Eye (tissue), 1 donor: ENCODE results near the gene IRAK1BP1.
"Not testable (repeated sequence)": the region's sequence is repeated elsewhere in the genome, so short reads cannot be mapped to it uniquely, and the experiment has no call there.

Experiments
- DNase-seq: peaks from one replicate; pipeline ENCODE4 v3.0.0-alpha.2; 2015

Gene IRAK1BP1

GRCh38 chr6:78896227-78896626, 28.9 kb downstream of the IRAK1BP1 start:
- DNase-seq: no peak

DNA sequence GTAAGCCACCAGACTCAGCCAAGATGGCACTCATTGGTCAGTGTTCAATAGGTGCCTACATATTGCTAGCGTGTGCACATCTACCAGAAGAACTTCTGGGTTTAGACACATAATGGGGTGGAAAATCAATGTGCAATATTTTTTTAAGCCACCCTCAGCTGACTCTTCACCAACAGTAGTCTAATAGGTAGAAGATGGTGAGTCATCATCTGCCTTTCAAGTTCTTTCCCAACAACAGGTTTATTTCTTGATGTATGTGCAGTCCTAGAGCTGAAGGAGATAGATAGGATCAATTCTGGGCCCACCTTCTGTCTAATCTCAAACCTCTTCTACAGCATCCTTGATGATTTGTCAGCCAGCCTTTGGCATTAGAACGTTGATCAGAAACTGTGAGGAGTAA, 41.3 kb downstream of the IRAK1BP1 start:
- no peak for DNase-seq

DNA sequence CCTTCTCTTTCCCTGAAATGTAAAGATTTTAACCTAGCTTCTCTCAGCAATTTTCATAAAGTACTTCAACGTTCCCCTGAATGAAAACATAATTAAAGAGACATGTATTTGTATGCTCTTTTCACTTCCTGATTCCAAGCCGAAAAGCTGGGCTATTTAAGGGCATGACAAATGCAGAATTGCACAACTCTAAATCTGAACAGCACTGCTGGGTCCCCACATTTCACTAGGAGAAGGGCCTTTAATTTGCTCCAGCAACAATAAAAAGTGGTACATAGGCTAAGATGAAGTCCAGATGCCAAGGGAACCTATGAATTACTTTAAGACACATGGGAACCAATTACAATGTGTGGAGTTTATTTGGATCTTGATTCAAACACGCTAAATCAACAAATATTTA, 42.0 kb downstream of the IRAK1BP1 start:
- DNase-seq: peak; percentile 31

DNA sequence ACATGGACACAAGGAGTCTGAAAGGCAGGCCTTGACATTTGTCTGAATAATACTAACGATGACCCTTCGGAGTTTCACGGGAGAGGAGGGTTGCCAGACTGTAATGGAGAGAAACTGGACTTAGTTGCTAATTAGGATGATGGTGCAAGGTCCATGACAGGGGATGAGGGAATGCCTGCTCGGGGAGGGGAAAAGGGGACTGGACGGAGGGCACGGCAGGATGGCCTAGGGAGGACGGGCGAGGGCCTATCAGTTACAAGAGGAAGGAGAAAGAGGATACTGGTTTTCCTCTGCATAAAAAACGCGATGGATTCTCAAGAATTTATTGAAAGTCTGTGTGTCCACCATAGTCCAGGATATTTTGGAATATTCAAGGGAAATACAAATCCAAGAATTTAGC, 42.7 kb downstream of the IRAK1BP1 start:
- peak; percentile 14 for DNase-seq

GRCh38 chr6:78910591-78911171, 43.3 kb downstream of the IRAK1BP1 start:
- DNase-seq: peak; percentile 55

DNA sequence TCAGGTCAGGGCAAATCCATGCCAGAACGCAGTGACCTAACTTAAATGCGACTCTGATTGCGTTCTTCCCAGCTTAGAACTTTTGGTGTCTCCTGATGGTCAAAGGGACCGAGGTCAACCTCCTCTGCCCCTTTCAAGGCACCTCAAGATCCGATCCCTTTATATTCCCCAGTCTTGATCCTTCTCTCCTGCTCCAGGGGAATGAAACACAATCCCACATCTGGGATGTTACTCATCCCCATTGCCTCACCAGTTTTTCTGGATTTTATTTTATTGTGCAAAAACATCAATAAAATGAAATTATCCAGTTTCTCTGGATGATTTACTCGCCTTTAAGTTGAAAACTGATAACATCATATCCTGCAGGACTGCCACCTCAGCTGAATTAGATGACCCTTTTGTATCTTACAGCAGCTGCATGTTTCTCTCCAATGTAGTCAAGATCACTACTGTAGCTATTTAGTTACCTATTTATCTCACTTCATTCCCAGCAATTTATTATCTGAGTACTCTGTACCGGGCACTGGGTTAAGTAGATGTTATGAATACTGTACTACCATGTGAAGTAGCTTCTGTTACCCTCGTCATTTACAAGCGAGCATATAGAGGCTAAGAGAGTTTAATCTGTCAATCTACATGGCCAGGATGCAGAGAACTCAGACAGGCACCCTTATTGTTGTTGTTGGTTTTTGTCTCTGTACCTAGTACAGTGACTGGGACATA, 44.0 kb downstream of the IRAK1BP1 start:
- peak; percentile 15 for DNase-seq

DNA sequence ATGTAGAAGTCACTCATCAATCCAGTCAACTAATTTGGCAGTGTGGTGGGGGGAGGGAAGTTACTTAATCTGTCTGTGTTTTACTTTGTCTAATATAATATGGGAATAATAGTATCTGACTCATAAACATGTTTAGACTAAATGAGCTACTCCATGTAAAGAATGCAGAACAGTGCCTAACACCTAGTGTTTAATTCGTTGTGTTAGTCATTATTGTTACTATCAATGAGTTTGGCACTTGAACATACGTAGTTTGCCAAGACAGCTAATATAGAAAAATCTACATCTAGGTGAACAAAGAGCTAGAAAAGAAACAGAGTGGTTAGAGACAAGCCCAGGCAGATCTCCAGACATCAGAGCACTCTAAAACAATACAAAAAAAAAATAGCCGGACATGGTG, 49.1 kb downstream of the IRAK1BP1 start:
- no peak for DNase-seq

GRCh38 chr6:78917788-78918187, 50.4 kb downstream of the IRAK1BP1 start:
- no peak for DNase-seq

GRCh38 chr6:78921168-78921567, 53.8 kb downstream of the IRAK1BP1 start:
- not testable (repeated sequence) for DNase-seq

DNA sequence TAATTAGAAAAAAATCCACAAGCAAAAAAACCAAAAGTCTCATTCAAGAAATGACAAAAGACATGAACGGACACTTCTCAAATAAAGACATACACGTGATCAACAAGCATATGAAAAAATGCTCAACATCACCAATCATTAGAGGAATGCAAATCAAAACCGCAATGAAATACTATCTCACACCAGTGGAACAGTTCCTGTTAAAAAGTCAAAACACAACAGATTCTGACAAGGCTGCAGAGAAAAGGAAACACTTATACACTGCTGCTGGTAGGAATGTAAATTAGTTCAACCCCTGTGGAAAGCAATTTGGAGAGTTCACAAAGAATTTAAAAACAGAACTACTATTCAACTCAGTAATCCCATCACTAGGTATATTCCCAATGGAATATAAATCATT, 58.0 kb downstream of the IRAK1BP1 start:
- DNase-seq: no peak

DNA sequence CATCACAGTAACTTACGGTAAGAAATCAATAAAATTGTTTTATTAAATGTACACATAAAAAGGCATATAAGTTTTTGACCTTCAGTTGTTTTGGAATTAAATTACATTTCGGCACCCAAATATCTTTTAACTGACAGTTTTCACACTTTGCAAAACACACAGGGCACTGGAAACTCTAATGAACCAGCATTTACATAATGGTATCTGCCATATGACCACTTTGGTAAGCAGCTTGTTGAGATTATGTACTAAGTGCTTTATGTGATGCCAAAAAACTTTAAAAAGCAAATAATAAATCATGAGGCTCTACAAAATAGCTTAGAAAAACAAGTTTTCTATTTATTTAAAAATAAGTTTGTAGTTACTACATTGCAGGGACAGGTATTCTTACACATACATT, 68.2 kb downstream of the IRAK1BP1 start:
- DNase-seq: no peak

DNA sequence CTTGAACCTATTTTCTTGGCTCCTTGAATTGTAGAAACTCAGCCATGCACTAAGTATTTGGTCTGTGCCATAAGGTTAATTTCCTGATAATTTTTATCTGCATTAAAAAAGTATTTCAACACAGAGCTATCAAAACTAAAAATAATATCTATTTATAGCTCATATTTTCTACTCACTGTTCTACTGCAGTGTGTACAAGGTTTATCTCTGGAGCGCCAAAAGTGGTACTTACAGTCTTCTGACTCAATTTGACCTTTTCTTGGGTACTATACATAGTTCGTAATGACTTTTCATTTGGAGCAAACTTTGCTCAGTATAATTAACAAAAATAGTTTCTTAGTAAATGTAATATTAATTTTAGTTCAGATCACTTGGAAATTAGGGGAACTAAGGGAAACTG, 69.2 kb downstream of the IRAK1BP1 start:
- no peak for DNase-seq

- DNase-seq: no peak
Observed at GRCh38 chr6:78942446-78942845, 75.1 kb downstream of the IRAK1BP1 start.

GRCh38 chr6:78947529-78947928, 80.2 kb downstream of the IRAK1BP1 start:
- DNase-seq: no peak

DNA sequence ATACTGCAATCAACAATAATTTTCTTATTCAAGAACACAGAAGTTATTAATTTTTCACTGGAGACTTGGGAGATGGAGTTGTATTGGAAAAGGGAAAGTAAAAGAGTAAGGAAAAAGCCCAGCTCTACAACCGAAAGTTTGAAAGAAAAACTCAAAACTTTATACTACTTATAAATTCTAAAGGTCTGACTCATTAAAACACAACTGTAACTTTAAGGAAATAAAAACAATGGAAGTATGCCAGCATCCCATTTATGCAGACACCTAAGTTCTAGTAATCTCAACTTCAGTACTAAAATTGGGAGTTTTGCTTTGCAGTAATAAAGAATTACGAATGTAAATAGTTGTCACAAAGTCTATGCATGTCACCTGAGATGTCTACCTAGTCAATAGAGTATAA, 80.6 kb downstream of the IRAK1BP1 start:
- no peak for DNase-seq

DNA sequence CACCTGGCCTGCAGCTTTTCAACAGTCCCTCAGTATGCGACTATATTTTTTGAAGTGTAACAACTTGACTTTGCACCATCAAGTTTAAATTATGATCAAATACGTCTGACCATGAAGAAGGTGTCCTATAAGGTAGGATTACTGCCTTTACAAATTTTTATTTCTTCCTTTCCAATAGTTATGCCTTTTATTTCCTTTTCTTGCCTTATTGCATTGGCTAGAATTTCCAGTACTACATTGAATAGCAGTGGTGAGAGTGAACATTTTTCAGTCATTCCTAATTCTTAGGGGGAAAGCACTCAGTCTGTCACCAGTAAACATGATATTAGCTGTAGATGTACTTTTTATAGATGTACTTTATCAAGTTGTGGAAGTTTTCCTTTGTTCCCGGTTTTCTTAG, 81.4 kb downstream of the IRAK1BP1 start:
- no peak for DNase-seq

GRCh38 chr6:78952362-78952761, 85.0 kb downstream of the IRAK1BP1 start:
- DNase-seq: no peak
